Astrocyte of the cerebellum (primary cell): Measurements from ENCODE around the gene CDK9.
"Not testable (repeated sequence)": the region's sequence is repeated elsewhere in the genome, so short reads cannot be mapped to it uniquely, and the experiment has no call there.

ENCODE experiments used
- DNase-seq: peaks from one replicate; pipeline ENCODE4 v3.0.0-alpha.2; 2011; ENCODE audit warnings: low read depth
- H3K4me3 ChIP-seq: 2 replicates; pipeline ENCODE4 v1.5.1; 2011; ENCODE audit warnings: mild to moderate bottlenecking, low read depth, low read length, moderate library complexity
- CTCF ChIP-seq: IDR thresholded peaks from 2 replicates; pipeline ENCODE4 v1.5.1; 2012; ENCODE audit warnings: low read length, low read depth, moderate library complexity, mild to moderate bottlenecking; ENCODE audit errors: missing control alignments
- in situ Hi-C: cut with HindIII; loops from 2 replicates; pipeline ENCODE4 v1.10.0; 2017; ENCODE audit warnings: low sequenced_read_pairs

The CDK9 gene

DNA sequence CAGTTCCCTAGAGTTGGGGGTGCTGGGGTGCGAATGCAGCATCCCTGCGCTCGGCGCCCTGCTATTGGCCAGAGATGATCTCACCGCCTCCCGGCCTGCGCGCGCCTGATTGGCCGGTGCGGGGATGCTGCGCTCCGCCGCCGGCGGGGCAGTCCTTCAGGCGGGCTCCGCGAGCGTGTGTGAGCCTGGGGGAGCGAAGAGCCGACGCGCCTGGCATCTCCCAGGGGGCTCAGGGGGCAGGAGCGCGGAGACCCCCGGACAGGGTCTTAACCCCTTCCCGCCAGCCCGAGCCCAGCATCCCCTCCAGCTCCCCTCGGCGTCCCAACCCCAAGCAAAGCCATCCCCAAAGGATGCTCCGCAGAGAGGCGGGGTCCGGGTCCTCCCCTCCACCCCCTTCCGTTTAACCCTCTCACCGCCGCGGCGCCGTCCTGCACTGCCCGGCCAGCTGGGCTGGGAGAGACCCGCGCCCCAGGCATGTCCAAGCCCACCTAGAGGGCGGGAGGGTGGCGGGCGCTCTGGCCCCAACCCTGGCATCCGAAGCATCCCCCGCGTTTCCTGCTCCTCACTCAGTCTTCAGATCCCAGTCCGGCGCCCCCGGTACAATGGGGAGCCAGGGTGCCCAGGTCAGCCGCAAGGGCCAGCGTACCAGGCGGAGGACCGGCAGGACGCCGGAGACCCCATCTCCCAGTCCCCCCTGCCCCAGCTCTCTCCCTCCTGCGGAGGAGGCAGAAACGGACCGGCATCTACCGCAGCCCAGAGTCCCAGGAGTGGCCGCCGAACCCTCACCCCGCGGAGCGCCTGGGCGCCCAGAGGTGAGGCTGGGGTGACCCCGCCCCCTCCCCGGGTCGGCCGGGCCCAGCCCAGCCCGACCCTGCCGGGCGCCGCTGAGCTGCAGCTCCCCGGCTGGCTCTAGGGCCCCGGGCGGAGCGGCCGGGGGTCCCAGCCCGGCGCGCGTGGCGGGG is 31.5 kb upstream of the CDK9 start:
- no peak overlapping the region for H3K4me3 ChIP-seq
- no peak for TF ChIP-seq CTCF
- DNase-seq, result no peak
- in situ Hi-C loops, result no loop called here

- no peak overlapping the region for H3K4me3 ChIP-seq
- no peak for DNase-seq
- in situ Hi-C loops, result no loop called here
- TF ChIP-seq CTCF, result no peak
These were observed 30.5 kb upstream of the CDK9 start for GRCh38 chr9:127755061-127756060.

GRCh38 chr9:127756233-127756632 is 29.6 kb upstream of the CDK9 start:
- TF ChIP-seq CTCF, result no peak
- H3K4me3 ChIP-seq, result no peak overlapping the region
- in situ Hi-C loops, result no loop called here
- no peak for DNase-seq

GRCh38 chr9:127756776-127757175 is 29.1 kb upstream of the CDK9 start:
- DNase-seq, H3K4me3 ChIP-seq, in situ Hi-C loops: not testable (repeated sequence)

GRCh38 chr9:127758843-127759242 is 27.0 kb upstream of the CDK9 start:
- in situ Hi-C loops, result no loop called here
- H3K4me3 ChIP-seq, result no peak overlapping the region
- DNase-seq, result no peak
- TF ChIP-seq CTCF, result no peak

DNA sequence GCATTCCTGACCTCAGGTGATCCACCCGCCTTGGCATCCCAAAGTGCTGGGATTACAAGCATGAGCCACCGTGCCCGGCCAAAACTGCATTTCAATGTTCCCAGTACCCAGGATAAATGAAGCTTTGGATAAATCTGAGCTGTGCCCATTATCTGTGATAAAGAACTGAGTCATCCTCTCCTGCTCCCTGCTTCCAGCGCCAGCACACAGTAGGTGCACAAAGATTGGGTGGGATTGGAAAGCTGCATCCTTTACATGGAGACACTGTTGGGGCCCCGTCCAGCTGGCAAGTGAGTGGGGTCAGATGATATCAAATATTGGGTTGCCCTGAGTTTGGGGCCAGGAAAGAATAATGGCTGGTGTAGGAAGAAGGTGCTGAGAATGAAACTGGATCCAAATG is 24.8 kb upstream of the CDK9 start:
- DNase-seq, result no peak
- H3K4me3 ChIP-seq, result no peak overlapping the region
- TF ChIP-seq CTCF, result no peak
- in situ Hi-C loops, result loop anchor here (5.0 kb wide), 1 partner anchor 111 kb away; no protein-coding TSS in a partner anchor
